GM20431 (cell line): ENCODE measurements around the gene HSFX4.
"Not testable (repeated sequence)": the region's sequence is repeated elsewhere in the genome, so short reads cannot be mapped to it uniquely, and the experiment has no call there.

ENCODE experiments used
- in situ Hi-C: fragments of 300-500 bp; cut with MseI, MboI; formaldehyde crosslinking; loops from one replicate; pipeline ENCODE4 v1.15.0; 2020; ENCODE audit warnings: low sequenced_read_pairs; ENCODE audit not compliant: unreplicated experiment

The HSFX4 gene, protein sequence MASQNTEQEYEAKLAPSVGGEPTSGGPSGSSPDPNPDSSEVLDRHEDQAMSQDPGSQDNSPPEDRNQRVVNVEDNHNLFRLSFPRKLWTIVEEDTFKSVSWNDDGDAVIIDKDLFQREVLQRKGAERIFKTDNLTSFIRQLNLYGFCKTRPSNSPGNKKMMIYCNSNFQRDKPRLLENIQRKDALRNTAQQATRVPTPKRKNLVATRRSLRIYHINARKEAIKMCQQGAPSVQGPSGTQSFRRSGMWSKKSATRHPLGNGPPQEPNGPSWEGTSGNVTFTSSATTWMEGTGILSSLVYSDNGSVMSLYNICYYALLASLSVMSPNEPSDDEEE

DNA sequence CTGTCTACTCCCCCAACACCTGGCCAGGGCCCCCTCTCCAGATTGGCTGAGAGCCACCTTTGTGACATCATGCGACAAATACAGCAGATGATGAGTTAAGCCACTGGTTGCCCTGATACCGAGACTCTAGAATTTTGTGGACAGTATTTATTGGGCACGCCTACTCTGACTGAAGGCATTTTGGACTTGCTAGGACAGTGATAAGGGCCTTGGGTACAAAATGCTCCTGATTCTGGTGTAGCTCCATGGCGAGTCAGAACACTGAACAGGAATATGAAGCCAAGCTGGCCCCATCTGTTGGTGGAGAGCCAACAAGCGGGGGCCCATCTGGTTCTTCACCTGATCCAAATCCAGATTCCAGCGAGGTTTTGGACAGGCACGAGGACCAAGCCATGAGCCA, at the start of gene HSFX4:
TSS of gene HSFX4 (plus strand) at position 174 of the 400 bp plus-strand sequence. CDS start at position 246, 72 bp downstream.
- in situ Hi-C loops = not testable (repeated sequence)

DNA sequence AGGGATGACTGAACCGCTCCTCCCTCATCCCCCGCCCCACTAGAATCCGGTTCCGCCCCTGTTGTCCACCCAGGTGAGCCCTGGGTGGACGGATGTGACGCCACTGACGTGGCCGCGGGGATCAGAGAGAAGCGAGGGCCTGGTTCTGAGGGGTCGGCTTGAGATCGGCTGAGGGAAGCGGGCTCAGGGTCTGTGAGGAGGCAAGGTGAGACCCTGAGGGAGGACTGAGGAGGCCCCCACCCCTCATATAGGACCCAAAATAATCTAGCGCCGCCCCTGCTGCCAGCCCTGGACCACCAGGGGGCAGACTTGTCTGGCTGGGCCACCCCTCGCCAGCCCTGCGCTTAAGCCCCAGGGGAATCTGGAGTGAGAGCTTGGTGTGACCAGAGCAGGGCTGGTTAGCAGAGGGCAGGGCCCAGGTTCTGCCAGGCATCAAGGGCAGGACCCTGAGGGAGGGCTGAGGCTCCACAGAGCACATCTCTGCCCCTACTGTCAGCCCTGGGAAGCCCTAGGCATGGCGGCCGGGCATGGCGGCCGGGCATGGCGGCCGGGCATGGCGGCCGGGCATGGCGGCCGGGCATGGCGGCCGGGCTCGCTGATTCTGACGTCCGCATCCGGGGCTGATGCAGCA, 48.2 kb upstream of the HSFX4 start, which contains the start of gene MAGEA8:
TSS of gene MAGEA8 (plus strand) at position 103 of the 631 bp plus-strand sequence. CDS start 3,090 bp downstream, outside the sequence.
- in situ Hi-C loops = no loop called here

GRCh38 chrX:149890828-149891227, 38.5 kb upstream of the HSFX4 start:
- in situ Hi-C loops = not testable (repeated sequence)

GRCh38 chrX:149898554-149898953, 30.8 kb upstream of the HSFX4 start:
- in situ Hi-C loops = no loop called here

DNA sequence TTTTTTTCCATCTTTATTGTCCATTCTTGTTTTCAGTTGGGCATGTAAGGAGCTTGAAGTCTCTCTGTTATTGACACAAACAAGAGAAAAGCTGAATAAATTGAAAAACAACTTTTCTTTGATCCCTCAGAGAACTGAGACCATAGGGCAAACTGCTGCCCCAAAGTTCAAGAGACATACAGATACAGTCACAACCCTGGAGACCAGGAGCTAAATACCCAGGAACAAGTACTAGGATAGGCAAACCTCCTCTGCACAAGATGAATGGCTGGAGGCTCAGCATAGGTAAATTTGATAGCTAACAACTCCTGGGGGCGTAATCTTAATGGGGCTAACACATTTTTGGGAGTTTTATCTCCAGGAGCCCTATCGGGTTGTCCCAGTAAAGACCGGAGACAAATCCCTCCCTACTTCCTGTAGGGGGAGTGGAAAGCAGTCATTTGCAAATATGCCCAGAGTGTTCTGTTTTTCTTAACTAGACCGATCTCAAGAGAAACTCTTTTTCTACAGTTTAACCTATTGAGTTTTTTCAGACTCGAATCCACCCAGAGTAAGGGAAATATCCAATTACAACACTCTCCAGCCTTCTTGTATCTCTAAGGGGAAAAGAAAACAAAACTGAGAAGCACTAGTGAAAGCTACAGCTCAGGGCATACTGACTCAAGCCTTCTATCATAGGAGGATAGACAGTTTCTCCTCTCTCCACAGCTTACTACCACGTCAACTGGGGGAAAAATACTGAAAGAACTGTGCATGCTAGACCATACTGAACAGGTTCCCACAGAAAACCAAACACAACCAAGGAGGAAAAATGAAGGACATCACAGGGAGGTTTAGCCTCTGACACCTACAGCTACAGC, 25.3 kb upstream of the HSFX4 start:
- in situ Hi-C loops = no loop called here

DNA sequence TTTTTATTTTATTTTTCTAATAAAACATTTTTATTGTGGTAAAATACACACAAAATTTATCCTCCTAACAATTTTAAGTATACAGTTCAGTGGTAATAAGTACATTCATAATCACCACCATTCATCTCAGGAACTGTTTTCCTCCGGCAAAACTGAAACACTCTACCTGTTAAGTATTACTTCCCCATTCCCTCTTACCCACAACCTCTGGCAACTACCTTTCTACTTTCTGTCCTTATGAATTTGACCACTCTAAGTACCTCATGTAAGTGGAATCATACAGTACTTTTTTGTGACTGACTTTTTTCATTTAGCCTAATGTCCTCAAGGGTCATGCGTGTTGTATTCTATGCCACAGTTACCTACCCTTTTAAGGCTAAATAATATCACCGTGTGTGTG, 21.1 kb upstream of the HSFX4 start:
- in situ Hi-C loops = no loop called here

GRCh38 chrX:149908727-149909126, 20.6 kb upstream of the HSFX4 start:
- in situ Hi-C loops = no loop called here

DNA sequence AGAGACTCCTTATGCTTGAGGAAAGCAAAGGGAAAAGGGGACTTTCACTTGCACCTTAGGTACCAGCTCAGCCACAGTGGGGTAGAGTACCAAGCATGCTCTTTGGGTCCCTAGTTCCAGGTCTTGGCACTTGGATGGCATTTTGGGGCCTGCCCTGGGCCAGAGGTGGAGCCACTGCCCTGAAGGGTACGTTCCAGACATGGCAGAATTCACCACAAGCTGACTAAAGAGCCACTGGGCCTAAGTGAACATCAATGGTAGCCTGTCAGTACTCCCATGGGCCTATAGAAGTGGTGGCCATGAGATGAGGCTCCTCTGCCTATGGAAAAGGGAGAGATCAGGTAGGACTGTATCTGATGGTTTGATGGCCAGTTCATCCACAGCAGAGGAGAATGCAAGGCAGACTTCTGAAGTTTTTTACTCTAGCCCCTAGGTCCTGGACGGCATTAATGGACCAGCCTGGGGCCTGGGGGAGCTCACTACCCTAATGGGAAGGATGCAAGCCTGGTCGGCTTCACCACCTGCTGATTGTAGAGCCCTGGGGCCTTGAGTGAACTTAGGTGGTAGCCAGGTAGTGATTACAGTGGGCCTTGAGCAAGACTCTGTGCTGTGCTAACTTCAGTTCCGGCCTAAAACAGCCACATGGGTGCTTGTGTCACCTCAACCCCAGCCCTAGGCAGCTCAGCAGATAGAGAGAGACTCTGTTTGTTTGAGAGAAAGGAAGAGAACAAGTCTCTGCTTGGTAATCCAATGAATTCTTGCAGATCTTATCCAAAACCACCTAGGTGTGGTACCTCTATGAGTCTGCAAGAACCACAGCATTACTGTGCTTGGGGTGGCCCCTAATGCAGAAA, 19.8 kb upstream of the HSFX4 start:
- in situ Hi-C loops = no loop called here

DNA sequence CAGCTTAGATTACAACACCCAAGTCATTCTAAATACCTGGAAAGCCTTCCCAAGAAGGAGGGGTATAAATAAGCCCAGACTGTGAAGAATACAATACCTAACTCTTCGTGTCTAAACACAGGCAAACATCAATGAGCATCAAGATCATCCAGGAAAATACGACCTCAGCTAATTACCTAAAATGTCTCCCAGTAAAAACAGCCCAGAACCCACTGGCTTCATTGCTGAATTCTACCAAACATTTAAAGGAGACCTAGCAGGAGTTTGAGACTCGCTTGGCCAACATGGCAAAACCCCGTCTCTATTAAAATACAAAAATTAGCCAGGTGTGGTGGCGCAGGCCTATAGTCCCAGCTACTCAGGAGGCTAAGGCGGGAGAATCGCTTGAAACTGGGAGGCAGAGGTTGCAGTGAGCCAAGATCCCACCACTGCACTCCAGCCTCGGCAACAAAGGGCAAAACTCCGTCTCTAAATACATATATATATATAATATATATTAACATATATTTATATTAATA, 19.1 kb upstream of the HSFX4 start:
- in situ Hi-C loops = no loop called here

DNA sequence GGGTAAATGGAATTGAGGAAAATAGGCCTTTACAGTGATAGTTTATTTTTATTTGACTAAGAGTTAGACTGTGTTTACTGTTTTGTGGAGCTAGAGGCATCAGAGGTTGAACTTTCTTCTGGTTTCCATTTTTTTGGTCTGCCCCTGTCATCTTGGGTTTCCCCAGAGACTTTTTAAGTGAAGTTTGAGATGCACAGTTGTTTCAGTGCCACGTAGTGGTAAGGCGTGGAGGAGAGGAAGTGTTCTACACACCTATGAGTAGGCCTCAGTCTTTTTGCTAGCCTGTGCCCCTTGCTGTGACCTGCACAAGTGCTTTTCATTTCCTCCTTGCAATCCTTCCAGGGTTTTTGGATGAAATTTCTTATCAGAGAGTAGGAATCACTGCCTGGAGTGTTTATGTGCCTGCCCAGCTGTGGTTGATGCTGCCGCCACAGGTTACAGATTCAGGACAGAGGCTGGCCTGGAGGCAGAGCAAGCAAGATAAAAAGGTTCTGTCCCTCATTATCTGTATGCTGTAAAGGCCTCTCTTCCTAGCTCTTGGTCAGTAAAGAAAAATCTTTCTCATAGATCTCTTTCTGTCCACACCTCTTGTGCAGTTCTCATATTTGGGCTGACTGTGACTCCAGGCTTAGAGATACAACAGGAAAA, 12.5 kb upstream of the HSFX4 start:
- in situ Hi-C loops = no loop called here

DNA sequence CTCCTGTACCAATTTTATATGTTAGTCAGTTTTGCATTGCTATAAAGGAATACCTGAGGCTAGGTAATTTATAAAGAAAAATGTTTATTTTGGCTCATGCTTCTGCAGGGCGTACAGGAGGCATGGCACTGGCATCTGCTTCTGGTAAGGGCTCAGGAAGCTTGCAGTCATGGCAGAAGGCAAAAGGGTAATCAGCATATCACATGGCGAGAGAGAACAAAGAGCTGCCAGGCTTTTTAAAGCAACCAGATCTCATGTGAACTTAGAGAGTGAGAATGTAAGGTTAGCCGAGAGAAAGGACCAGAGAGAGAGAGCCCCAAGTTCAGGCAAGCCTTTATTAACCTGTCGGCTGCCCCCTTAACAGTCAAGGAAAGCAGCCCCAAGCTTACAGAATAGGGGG, 5.5 kb upstream of the HSFX4 start:
- in situ Hi-C loops = not testable (repeated sequence)

- in situ Hi-C loops = not testable (repeated sequence)
Observed at GRCh38 chrX:149924434-149924833, 4.9 kb upstream of the HSFX4 start.

DNA sequence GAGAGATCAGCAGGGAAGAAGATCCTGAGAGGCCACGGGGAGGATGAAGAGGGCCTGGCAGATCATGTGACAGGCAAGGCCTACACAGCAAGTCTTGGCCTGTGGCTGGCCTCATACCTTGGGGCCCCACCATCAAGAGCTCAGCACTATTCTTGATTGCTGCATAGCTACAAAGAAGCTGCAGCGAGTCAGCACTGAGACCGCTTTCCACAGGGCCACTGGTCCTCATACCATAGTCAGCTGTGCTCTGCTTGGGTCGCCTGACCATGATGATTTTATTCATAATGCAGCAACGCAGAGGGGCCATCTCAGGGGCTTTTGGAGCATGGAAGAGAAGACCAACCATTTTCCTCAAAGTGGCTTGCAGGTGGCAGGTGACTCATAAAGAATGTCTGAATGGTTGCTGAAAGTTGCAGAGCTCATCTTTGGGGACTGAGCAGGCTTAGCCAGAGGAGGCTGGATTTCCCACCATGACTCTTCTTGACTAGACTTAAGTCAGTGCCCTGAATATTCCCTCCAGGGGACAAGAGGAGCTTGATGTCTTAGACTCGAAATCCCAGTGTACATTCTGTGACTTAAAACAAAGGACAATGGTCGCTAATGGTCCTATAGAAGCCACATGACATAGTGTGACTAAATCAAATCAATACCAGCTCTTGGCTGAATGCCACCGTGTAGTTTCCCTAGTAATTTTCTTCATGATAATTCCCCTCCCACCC, 2.0 kb upstream of the HSFX4 start:
- in situ Hi-C loops = not testable (repeated sequence)

DNA sequence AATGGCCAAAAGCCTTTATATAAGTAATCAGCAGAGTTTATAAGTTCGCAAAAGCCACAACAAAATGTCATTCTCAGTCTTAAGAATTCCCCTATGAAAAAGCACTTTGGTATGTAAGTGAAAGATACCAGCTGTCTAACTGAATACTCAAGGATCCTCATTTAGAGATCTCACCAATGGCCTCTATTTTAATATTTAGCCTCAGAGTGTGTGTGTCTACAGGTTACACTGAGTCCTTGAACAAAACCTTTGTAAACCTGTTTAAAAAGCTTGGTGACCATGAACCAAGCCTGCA, 1.5 kb upstream of the HSFX4 start:
- in situ Hi-C loops = not testable (repeated sequence)

GRCh38 chrX:149928635-149929034, 738 bp upstream of the HSFX4 start:
- in situ Hi-C loops = not testable (repeated sequence)

GRCh38 chrX:149931355-149931754, 2.0 kb downstream of the HSFX4 start:
- in situ Hi-C loops = not testable (repeated sequence)

- in situ Hi-C loops = not testable (repeated sequence)
Observed at GRCh38 chrX:149932150-149932549, 2.8 kb downstream of the HSFX4 start.

- in situ Hi-C loops = not testable (repeated sequence)
Observed at GRCh38 chrX:149932970-149933369, 3.6 kb downstream of the HSFX4 start.

DNA sequence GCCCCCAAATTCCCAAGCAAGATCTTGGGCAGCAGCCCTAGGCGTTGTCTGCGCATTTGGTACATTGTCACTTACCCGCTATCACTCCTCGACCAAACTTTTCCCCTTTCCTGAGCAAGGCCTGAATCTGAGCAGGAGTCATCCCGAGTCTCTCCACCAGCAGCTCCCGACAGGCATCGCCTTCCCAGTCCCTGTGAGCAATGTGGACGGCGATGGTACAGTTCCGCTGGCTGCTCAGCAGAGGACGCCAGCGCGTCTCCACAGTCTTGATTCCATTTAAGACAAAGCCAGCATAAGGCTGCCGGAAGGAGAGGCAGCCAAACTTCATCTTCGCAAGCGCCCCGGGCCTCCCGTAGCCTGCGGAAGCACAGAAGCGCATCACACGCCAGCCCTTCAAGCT, 4.2 kb downstream of the HSFX4 start:
- in situ Hi-C loops = not testable (repeated sequence)
